ENCODE results near the gene MDGA2. TPM values are rescaled to one million over a fixed set of nuclear protein-coding genes. Genes with fewer than 3 reads are reported as not detected.

Gene MDGA2
- total and polyA plus RNA-seq, 9 of the 15 experiments (the other 6 are each of a cell fraction or from before 2014, with no cell fraction given), result 0.01 to 0.18 (median 0.03) TPM; not detected in 5

GRCh38 chr14:47269756-47270492 is 405.5 kb downstream of the MDGA2 start:
- Histone ChIP-seq H3K27me3 (ENCODE audit: control insufficient read depth in 2 of 2, insufficient read depth in 2 of 2, low read length in 2 of 2) (no peaks in the 10 kb centered on the region), H3K4me3 (no peak overlapping the region), H3K9me1 (ENCODE audit: control insufficient read depth, insufficient read depth, low read length) (no peaks in the 10 kb centered on the region), H3K9me3 (replicated peaks; ENCODE audit: control insufficient read depth, insufficient read depth, low read depth, low read length) (no peaks in the 10 kb centered on the region), H3K79me2 (ENCODE audit: control insufficient read depth, insufficient read depth, low read length) (no peaks in the 10 kb centered on the region), H3K9ac (ENCODE audit: insufficient read depth in 1 of 2, low read depth in 2 of 2, low read length in 2 of 2) (no peak overlapping the region), H3K4me1 (replicated peaks in 1 of 2; ENCODE audit: control insufficient read depth in 2 of 2, insufficient read depth in 2 of 2, low read length in 2 of 2) (no peaks in the 10 kb centered on the region), H3K27ac (ENCODE audit: extremely low read depth, low read depth, low read length) (no peak overlapping the region), H3K36me3 (ENCODE audit: control insufficient read depth, insufficient read depth, low read length) (no peaks in the 10 kb centered on the region), H3K4me2 (ENCODE audit: insufficient read depth, low read length) (no peak overlapping the region), H4K20me1 (replicated peaks; ENCODE audit: control insufficient read depth, insufficient read depth, low read length) (no peaks in the 10 kb centered on the region), H2AFZ (ENCODE audit: low read depth, low read length) (no peak overlapping the region)
- DNase-seq (ENCODE audit: extremely low read depth in 1 of 4, low spot score in 3 of 4), result no peak
- BruUV-seq (replicated peaks), result no TSS peak
- TF ChIP-seq CEBPG (CRISPR knock-in tag; IDR thresholded peaks at IDR 0.05), result no peak
- peak; percentile 49 to 56; a peak in 2 of 4 replicates for TF ChIP-seq CEBPG (tag; conservative IDR thresholded peaks at IDR 0.05 in 1 of 2, IDR thresholded peaks at IDR 0.05 in 1 of 2)
- TF ChIP-seq ATF4 (CRISPR knock-in tag; IDR thresholded peaks at IDR 0.05), result peak; percentile 59; the same call in 1 of the 2 replicates
- no peak for TF ChIP-seq MEF2A (IDR thresholded peaks at IDR 0.05; ENCODE audit: control insufficient read depth, low read depth, low read length)
- intact Hi-C loops (cut with micrococcal nuclease), result no loop called here
- CTCF ChIA-PET (ENCODE audit: low intra/inter-chr PET ratio), result no interaction called here
- in situ Hi-C loops (cut with MboI), result no loop called here
- FAIRE-seq, result no peak
- no peak for ATAC-seq
- 2% methylated on average over 6 of the region's 6 CpGs for WGBS (ENCODE audit: insufficient coverage, low coverage, missing lambda C conversion rate)
- POLR2A ChIA-PET, result no interaction called here

All from K562 (cell line).